Caco-2 (cell line): ENCODE data around the gene RAB27B. TPM values are rescaled to one million over a fixed set of nuclear protein-coding genes. Genes with fewer than 3 reads are reported as not detected.

ENCODE experiments used
- BruUV-seq: library from RNA; stranded (reverse); fragments of 400-500 nt; replicated peaks from 2 replicates; lab custom pipeline; 2021; lab: Mats Ljungman, UMichigan
- CTCF ChIA-PET: fragments of 300-600 bp; sonication (Branson Sonifier 250); formaldehyde crosslinking; loops from one replicate; lab custom pipeline; 2022; ENCODE audit warnings: antibody characterized with exemption; lab: Charles Lee
- POLR2A ChIA-PET: fragments of 300-600 bp; sonication (Branson Sonifier 250); formaldehyde crosslinking; loops from one replicate; lab custom pipeline; 2022; ENCODE audit warnings: antibody characterized with exemption; lab: Charles Lee
- DNase-seq, 2 experiments: peaks; one replicate each; pipeline versions ENCODE4 v3.0.0 to v3.0.0-alpha.2; 2020 to 2022
- H3K27me3 ChIP-seq: replicated peaks from 2 replicates; pipeline ENCODE4 v1.6.0; 2011; ENCODE audit warnings: low read length; ENCODE audit not compliant: control insufficient read depth, insufficient read depth
- H3K36me3 ChIP-seq: 2 replicates; pipeline ENCODE4 v1.5.1; 2011; ENCODE audit warnings: low read length; ENCODE audit not compliant: control insufficient read depth, insufficient read depth
- H3K4me1 ChIP-seq: fragments of 250-450 bp; sonication (Bioruptor Pico); 2 replicates; pipeline ENCODE4 v1.5.1; 2020; ENCODE audit warnings: mild to moderate bottlenecking
- H3K4me3 ChIP-seq: 2 replicates; pipeline ENCODE4 v1.5.1; 2011; ENCODE audit warnings: low read depth, mild to moderate bottlenecking, control low read depth, low read length
- H3K9me3 ChIP-seq: fragments of 250-450 bp; sonication (Bioruptor Pico); 2 replicates; pipeline ENCODE4 v1.5.1; 2020; ENCODE audit warnings: mild to moderate bottlenecking, moderate library complexity
- H3K27ac Mint-ChIP-seq: one replicate; pipeline ENCODE4 v1.8.0; 2022; ENCODE audit warnings: mixed read lengths; ENCODE audit not compliant: unreplicated experiment
- H3K27me3 Mint-ChIP-seq: one replicate; pipeline ENCODE4 v1.8.0; 2022; ENCODE audit warnings: mixed read lengths; ENCODE audit not compliant: insufficient read depth, unreplicated experiment
- H3K36me3 Mint-ChIP-seq: one replicate; pipeline ENCODE4 v1.8.0; 2022; ENCODE audit warnings: mild to moderate bottlenecking, mixed read lengths; ENCODE audit not compliant: insufficient read depth, unreplicated experiment
- H3K4me1 Mint-ChIP-seq: one replicate; pipeline ENCODE4 v1.8.0; 2022; ENCODE audit warnings: low read depth, mixed read lengths; ENCODE audit not compliant: unreplicated experiment
- H3K4me3 Mint-ChIP-seq: one replicate; pipeline ENCODE4 v1.8.0; 2022; ENCODE audit warnings: mild to moderate bottlenecking, moderate library complexity, mixed read lengths; ENCODE audit not compliant: unreplicated experiment
- H3K9me3 Mint-ChIP-seq: one replicate; pipeline ENCODE4 v1.8.0; 2022; ENCODE audit warnings: mixed read lengths; ENCODE audit not compliant: unreplicated experiment
- intact Hi-C: fragments of 100-400 bp; cut with micrococcal nuclease; formaldehyde crosslinking; loops from one replicate; pipeline ENCODE4 v1.10.0; 2022; ENCODE audit not compliant: unreplicated experiment
- total RNA-seq: library from RNA; stranded (reverse); gene quantifications from 2 replicates; pipeline ENCODE4 v1.2.3, GENCODE V29; 2022
- TF ChIP-seq, protein P1 (sequence below), 2 experiments: fragments of 200-600 bp in 1 of 2; IDR thresholded peaks; 1 replicate in 1 of 2; 2 replicates in 1 of 2; pipeline versions ENCODE4 v1.5.1 to v1.8.0; 2011 to 2022; ENCODE audit warnings: antibody characterized with exemption in 1 of 2, control low read depth in 1 of 2, inconsistent platforms in 1 of 2, low read depth in 1 of 2, low read length in 1 of 2, mild to moderate bottlenecking in 1 of 2, moderate library complexity in 1 of 2; ENCODE audit not compliant: insufficient read depth in 1 of 2, severe bottlenecking in 1 of 2, unreplicated experiment in 1 of 2

Gene RAB27B
- total RNA-seq, 1 experiment from 2014 or later = 0.32 TPM

DNA sequence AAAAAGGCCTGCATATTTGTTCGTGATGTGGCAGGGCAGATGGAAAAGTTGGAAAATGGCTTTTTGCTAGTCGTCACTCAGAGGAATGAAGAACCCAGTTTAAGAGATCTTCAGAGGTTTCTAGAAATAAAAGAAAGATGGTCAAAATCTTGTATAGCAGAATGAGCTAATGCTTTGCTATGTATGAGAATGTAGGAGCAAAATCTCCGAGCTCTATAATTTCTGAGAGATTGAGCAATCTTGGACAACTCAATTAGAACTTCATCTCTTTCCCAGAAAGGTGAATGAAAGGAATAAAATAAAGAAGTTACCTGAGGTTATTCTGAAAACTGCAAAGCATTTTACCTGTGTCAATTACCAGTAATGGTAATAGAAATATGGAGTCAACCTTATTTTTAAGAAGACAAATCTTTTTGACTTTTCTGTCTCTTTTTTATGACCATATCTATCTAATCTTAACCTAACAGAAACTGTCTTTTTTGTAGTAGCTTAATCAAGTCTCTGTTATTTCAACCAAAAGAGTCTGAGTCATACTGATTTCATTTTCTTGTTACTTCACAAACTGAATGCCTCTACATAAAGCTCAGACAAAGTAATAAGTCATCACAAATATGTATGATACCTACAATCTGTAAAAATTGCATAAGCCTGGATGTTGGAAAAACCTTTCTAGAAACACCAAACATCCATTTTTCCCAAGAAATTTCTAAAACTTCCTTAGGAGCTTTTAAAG is 98.5 kb downstream of the RAB27B start:
- no peaks in the 10 kb centered on the region for H3K4me1 Mint-ChIP-seq
- no peak overlapping the region for H3K4me3 Mint-ChIP-seq
- no peaks in the 10 kb centered on the region for H3K36me3 ChIP-seq
- H3K27me3 Mint-ChIP-seq = no peaks in the 10 kb centered on the region
- BruUV-seq = no TSS peak
- no peak overlapping the region for H3K27ac Mint-ChIP-seq
- H3K4me1 ChIP-seq = no peaks in the 10 kb centered on the region
- intact Hi-C loops = no loop called here
- H3K27me3 ChIP-seq = no peaks in the 10 kb centered on the region
- TF ChIP-seq, protein P1, sequence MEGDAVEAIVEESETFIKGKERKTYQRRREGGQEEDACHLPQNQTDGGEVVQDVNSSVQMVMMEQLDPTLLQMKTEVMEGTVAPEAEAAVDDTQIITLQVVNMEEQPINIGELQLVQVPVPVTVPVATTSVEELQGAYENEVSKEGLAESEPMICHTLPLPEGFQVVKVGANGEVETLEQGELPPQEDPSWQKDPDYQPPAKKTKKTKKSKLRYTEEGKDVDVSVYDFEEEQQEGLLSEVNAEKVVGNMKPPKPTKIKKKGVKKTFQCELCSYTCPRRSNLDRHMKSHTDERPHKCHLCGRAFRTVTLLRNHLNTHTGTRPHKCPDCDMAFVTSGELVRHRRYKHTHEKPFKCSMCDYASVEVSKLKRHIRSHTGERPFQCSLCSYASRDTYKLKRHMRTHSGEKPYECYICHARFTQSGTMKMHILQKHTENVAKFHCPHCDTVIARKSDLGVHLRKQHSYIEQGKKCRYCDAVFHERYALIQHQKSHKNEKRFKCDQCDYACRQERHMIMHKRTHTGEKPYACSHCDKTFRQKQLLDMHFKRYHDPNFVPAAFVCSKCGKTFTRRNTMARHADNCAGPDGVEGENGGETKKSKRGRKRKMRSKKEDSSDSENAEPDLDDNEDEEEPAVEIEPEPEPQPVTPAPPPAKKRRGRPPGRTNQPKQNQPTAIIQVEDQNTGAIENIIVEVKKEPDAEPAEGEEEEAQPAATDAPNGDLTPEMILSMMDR (IDR thresholded peaks at IDR 0.05; ENCODE audit: insufficient read depth in 1 of 2, low read depth in 1 of 2, low read length in 1 of 2, severe bottlenecking in 1 of 2, unreplicated experiment in 1 of 2) = no peak
- no peaks in the 10 kb centered on the region for H3K9me3 ChIP-seq
- no peak overlapping the region for H3K4me3 ChIP-seq
- ChIA-PET POLR2A (no interaction called here), CTCF (no interaction called here)
- no peaks in the 10 kb centered on the region for H3K9me3 Mint-ChIP-seq
- no peak for DNase-seq
- H3K36me3 Mint-ChIP-seq = peaks cover 6% of the 10 kb centered on the region

DNA sequence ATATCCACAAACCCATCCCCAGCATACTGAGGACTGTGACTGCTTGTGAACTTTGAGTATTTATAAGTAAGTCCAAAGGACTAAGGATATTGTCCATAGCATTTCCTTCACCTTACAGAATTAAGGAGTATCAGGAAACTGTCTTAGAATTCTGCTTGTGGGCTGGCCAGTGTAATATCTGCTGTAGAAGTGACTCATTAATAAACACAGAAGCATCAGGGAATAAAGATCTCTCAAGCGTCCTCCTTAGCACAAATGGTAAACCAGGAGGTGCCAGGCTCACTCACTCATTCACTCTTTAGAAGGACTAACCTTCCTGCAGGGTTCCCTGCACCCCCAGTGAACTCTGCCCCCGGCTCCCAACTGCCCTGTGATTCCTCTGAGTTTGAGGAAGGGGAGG is 100.0 kb downstream of the RAB27B start:
- TF ChIP-seq, protein P1 (IDR thresholded peaks at IDR 0.05; ENCODE audit: insufficient read depth in 1 of 2, low read depth in 1 of 2, low read length in 1 of 2, severe bottlenecking in 1 of 2, unreplicated experiment in 1 of 2) = no peak
- no TSS peak for BruUV-seq
- POLR2A ChIA-PET = no interaction called here
- Histone ChIP-seq H3K9me3 (no peaks in the 10 kb centered on the region), H3K4me1 (no peaks in the 10 kb centered on the region), H3K4me3 (no peak overlapping the region), H3K36me3 (no peaks in the 10 kb centered on the region), H3K27me3 (no peaks in the 10 kb centered on the region)
- no peaks in the 10 kb centered on the region for H3K9me3 Mint-ChIP-seq
- CTCF ChIA-PET = no interaction called here
- no peak for DNase-seq
- intact Hi-C loops = no loop called here
- H3K36me3 Mint-ChIP-seq = peaks cover 12% of the 10 kb centered on the region
- no peak overlapping the region for H3K4me3 Mint-ChIP-seq
- H3K27me3 Mint-ChIP-seq = no peaks in the 10 kb centered on the region
- H3K27ac Mint-ChIP-seq = no peak overlapping the region
- no peaks in the 10 kb centered on the region for H3K4me1 Mint-ChIP-seq

DNA sequence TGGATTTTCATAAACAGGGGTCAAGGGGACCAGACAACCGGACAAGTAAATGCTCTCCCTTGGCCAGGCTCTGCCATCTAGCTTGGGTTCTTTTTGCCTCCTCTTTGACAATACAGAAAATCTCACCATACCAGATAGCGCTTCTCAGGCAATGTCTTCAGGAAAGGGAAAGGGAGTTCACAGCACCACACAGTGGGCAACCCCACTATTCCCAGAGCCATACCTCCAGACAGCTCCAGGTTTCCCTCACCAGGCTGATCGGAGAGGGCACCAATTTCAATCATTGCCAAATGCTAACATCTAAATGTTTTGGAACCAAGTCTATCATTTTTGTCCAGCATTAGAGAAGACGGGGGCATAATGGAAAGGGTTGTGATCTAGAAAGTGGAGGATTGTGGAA is 102.9 kb downstream of the RAB27B start:
- Mint-ChIP-seq H3K9me3 (no peaks in the 10 kb centered on the region), H3K4me1 (no peaks in the 10 kb centered on the region), H3K36me3 (peaks cover 21% of the 10 kb centered on the region), H3K27me3 (no peaks in the 10 kb centered on the region), H3K27ac (no peak overlapping the region), H3K4me3 (no peak overlapping the region)
- Histone ChIP-seq H3K4me1 (no peaks in the 10 kb centered on the region), H3K36me3 (no peaks in the 10 kb centered on the region), H3K9me3 (no peaks in the 10 kb centered on the region), H3K27me3 (no peaks in the 10 kb centered on the region), H3K4me3 (no peak overlapping the region)
- ChIA-PET CTCF (no interaction called here), POLR2A (no interaction called here)
- TF ChIP-seq, protein P1 (IDR thresholded peaks at IDR 0.05; ENCODE audit: insufficient read depth in 1 of 2, low read depth in 1 of 2, low read length in 1 of 2, severe bottlenecking in 1 of 2, unreplicated experiment in 1 of 2) = no peak
- no TSS peak for BruUV-seq
- intact Hi-C loops = no loop called here
- no peak for DNase-seq
